EH (cell line): Measurements from ENCODE around the gene FBXL22.
"Not testable (repeated sequence)": the region's sequence is repeated elsewhere in the genome, so short reads cannot be mapped to it uniquely, and the experiment has no call there.

ENCODE experiments used
- DNase-seq: peaks from one replicate; pipeline ENCODE4 v3.0.0-alpha.2; 2015; ENCODE audit warnings: low read depth

Gene FBXL22

DNA sequence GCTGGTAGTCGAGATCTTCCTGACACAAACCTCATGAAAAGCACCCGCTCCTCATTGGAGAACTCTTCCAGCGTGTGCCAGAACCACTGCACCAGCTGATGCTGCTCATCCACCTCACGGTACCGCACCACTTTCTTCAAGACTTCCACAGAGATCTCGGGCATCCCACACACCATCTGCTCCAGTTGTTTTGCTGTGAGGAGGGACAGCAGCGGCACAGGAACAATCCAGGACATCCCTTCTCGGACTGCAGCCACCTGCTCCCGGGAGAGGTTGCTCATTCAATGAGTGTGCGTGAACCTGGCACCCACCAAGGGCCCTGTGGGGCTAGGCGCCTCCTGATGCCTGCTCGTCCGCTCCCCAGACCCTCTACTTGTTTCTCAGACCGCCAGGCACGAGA lies 15.1 kb downstream of the FBXL22 start:
- no peak for DNase-seq

DNA sequence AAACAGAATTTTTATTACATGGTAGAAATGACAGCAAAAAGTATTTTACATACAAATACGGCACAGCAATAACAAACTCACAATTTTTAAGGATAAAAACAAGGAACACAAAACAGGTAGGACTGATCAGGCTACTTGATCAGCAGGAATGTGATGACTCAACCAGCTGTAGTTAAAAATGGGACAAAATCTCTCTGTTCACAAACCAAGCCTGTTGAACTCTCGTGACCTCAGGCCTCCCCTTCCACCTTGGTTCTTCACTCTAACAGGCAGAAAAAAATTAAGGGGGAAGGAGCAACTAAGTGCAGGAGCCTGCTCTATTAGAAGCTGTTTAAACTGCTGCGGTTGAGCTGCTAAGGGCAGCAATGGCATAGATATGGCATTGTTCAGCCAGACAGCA lies 18.7 kb downstream of the FBXL22 start:
- DNase-seq, result no peak

DNA sequence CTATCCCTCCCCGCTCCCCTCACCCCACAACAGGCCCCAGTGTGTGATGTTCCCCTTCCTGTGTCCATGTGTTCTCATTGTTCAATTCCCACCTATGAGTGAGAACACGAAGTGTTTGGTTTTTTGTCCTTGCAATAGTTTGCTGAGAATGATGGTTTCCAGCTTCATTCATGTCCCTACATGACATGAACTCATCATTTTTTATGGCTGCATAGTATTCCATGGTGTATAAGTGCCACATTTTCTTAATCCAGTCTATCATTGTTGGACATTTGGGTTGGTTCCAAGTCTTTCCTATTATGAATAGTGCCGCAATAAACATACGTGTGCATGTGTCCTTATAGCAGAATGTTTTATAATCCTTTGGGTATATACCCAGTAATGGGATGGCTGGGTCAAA lies 20.0 kb downstream of the FBXL22 start:
- not testable (repeated sequence) for DNase-seq

DNA sequence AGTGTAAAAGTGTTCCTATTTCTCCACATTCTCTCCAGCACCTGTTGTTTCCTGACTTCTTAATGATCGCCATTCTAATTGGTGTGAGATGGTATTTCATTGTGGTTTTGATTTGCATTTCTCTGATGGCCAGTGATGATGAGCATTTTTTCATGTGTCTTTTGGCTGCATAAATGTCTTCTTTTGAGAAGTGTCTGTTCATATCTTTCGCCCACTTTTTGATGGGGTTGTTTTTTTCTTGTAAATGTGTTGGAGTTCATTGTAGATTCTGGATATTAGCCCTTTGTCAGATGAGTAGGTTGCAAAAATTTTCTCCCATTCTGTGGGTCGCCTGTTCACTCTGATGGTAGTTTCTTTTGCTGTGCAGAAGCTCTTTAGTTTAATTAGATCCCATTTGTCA lies 20.4 kb downstream of the FBXL22 start:
- not testable (repeated sequence) for DNase-seq

DNA sequence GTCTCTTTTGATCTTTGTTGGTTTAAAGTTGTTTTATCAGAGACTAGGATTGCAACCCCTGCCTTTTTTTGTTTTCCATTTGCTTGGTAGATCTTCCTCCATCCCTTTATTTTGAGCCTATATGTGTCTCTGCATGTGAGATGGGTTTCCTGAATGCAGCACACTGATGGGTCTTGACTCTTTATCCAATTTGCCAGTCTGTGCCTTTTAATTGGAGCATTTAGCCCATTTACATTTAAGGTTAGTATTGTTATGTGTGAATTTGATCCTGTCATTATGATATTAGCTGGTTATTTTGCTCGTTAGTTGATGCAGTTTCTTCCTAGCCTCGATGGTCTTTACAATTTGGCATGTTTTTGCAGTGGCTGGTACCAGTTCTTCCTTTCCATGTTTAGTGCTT lies 23.6 kb downstream of the FBXL22 start:
- not testable (repeated sequence) for DNase-seq

DNA sequence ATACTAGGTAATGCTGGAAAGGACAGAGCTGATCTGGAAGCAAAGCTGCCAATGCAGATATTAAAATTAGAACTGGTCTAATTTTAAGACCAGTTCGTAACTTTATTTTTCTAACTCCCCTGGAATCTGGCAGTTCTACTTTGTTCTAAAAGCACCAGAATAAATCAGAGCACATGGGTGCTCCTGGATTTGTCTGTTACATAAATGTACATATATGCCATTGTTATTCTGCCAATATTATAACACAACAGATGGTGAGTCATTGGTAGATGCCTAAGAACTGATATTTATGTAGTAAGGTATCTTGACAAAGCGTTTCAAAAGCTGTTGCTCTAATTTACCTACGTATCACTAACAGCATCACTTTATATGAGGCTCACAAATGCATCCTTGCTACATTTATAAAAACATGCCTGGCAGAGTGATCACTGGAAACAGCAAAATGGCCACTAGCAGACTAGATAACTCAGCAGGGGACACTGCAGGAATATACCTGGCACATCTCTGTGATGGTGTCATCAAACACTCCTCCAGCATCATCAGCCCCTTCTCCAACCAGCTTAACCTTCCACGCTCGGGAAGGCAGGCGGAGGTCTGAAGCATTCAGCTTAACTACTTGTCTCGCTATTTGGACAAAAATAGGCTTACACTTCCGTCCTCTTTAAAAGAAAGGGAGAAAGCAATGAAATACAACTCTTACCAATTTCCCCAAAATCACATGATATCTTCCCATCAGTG lies 26.2 kb downstream of the FBXL22 start:
- DNase-seq, result no peak

DNA sequence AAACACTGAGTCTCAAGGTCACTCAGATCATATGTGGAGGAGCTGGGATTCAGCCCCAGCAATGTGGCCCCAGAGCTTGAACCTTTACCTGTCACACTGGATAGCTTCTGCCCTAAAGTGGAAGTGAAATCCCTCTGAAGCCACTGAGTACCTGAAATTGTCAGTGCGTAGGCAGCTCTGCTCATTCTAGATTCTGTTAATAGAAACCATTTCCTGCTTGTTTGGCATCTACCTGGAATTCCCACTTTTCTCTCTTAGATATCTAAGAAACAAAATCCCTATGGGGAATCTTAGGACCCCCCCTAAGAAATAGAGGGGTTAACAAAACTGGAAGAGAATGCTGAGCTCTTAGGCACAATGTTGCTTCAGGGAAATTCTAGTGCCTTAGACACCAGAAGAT lies 29.8 kb downstream of the FBXL22 start:
- DNase-seq, result no peak

DNA sequence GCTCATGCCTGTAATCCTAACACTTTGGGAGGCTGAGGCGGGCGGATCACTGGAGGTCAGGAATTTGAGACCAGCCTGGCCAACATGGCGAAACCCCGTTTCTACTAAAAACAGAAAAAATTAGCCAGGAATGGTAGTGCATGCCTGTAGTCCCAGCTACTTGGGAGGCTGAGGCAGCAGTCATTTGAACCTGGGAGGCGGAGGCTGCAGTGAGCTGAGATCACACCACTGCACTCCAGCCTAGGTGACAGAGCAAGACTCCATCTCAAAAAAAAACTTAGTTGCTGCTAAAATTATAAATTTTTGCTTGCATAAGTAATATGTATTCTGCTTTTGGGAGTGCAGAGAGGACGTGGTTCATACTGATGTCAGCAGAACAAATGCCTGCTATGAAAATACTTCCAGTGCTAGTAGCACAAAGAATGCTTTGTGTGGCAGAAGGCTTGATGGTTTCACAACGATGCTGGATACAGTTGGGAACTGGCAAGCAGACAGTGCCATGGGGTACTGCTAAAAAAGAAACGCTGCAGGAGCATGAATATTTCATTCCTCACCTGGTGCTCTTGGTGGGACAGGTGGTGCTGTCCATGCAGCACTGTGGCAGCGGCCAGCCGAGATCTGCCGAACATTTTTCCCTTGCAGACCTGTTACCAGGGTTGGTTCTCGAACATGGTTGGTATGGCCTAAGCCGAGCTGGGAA lies 31.1 kb downstream of the FBXL22 start:
- no peak for DNase-seq

DNA sequence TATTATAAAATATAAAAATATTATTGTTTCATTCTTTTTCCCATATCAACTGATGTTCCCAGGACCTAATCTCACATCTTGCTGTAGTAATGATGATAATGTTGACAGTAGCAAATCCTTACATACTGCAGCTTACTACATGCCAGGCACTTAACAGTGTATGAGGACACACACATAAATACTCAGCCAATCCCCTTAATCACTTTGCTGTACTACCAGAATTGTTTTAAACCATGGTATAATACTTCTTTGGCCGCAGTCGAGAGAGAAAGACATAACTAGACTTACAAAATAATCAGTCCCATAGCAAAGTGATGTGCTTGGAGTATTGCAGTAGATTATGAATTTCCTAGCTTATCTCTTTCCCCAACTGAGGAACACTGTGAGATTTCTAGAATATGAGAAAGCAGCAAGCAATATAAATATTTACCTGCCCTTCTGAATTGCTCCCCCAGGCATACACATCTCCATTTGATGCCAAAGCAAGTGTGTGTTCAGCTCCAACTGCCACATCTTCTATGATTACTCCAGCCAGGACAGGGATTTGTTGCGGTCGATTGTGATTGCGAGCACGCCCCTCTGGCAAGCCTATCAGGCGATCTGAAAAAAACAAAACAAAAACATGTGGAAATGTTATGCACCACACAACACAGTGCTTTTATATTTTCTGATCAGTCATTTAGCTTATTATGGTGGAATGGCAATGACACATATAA lies 33.0 kb downstream of the FBXL22 start:
- DNase-seq, result no peak

DNA sequence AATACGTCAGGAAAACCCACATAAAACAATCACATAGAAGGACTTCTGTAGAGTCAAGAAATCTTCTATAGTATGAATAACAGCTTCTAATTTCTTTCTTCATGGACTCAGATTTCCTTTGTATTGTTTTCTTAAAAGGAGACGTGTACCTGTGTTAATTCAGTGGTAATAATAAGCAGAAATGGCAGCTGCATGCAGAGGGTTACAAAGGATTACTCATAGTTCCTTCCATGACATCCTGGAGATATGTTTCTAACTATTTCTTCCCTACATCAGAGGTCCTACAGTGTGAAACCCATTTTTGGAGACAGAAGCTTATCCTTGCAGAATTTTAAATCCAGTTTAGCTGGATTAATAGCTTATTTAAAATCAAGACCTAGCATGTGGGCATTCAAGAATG lies 36.1 kb downstream of the FBXL22 start:
- no peak for DNase-seq

DNA sequence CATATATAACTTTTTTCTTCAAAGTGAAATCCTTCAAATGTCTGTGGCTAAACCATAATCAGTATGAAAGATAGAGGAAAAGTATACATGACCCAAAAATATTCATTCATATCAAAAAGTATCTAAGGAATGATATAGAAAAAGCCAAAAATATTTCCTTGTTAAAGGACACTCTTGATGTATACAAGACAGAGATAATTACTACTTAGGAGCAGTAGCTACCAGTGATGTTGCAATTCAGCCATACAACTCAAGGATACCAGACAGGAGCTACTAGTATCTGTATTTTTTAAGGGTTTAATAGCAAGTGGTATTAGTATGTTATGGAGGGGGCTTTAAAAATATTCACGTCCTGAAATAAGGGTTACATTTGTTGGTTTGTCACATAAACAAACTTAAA lies 37.0 kb downstream of the FBXL22 start:
- peak; percentile 14 for DNase-seq

DNA sequence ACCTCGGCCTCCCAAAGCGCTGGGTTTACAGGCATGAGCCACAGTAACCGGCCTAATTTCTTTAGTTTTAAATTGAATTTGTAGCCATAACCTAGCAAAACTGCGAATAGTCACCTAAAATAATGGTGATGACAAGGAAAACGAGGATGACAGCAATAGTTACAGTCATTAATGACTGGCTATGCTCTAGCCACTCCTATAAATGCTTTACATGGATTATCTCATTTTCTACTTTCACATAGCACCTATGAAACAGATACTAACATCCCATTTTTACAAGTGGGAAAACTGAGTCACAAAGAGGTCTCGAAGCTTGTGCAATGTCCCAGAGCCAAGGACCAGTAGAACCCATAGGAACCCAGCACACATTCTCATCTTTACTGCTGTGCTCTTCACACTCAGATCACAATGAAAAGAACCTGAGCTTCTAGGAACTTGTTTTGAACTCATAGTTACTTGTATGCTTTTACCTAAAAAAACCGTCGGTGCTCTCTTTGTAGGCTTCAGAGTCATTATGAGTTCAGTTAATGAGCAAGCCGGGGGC lies 39.4 kb downstream of the FBXL22 start:
- no peak for DNase-seq

DNA sequence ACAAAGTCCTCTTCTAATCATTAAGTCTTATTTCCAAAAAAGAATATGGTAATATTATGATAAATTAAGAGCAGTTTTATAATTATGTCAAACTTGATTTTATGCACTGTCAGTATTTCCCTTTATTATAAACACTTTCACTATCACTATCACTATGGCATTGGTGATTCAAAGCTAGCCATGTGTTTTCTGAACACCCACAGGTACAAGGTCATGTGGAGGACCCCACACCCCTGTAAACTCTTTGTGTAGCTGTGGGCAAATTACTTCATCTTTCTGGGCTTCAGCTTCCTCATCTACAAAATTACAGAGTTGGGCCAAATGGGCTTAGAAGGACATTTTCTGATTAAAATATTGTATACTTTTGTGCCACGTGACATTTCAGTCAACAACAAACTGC lies 41.7 kb downstream of the FBXL22 start:
- DNase-seq, result no peak

DNA sequence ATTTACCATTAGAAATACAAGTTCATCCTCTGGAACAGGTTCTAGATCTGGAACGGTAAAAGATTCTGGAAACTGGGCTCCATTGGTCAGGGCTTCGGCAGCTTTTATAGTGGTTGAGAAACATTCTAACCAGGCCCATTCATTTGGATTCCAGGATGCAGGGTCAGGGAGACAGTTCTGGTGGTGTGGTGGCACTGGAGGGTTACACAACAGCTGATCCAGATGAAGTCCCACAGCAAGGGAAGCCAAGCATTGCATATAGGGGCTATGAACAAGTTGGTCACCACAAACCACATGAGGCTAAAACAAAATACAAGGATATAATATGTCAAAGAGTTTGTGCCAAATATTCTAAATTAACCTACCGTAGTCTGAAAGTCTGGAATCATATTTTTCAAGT lies 43.0 kb downstream of the FBXL22 start:
- DNase-seq, result no peak
